Keratinocyte (primary cell): Measurements from ENCODE around the gene GSTA5.
"Not testable (repeated sequence)": the region's sequence is repeated elsewhere in the genome, so short reads cannot be mapped to it uniquely, and the experiment has no call there.

Experiments used
- CTCF ChIP-seq, 3 experiments: IDR thresholded peaks in 1 of 3; conservative IDR thresholded peaks in 1 of 3; optimal IDR thresholded peaks in 1 of 3; 2 replicates in 2 of 3; 3 replicates in 1 of 3; pipeline versions ENCODE3 to v1.5.1; 2011; ENCODE audit warnings: low read length in 3 of 3, mild to moderate bottlenecking in 3 of 3, moderate library complexity in 2 of 3, control low read depth in 1 of 3, inconsistent platforms in 1 of 3; ENCODE audit not compliant: insufficient read depth in 2 of 3; ENCODE audit errors: extremely low read depth in 1 of 3
- EZH2 ChIP-seq: IDR thresholded peaks from one replicate; pipeline ENCODE4 v1.6.1; 2012; ENCODE audit warnings: inconsistent platforms, mild to moderate bottlenecking, low read length, moderate library complexity

- TF ChIP-seq CTCF (optimal IDR thresholded peaks at IDR 0.05 in 1 of 3, IDR thresholded peaks at IDR 0.05 in 1 of 3, conservative IDR thresholded peaks at IDR 0.05 in 1 of 3; ENCODE audit: extremely low read depth in 1 of 3, insufficient read depth in 2 of 3, low read length in 3 of 3); EZH2: not testable (repeated sequence)
Measured at GRCh38 chr6:52827073-52827783, 13.4 kb downstream of the GSTA5 start.
